SU-DHL-6 (cell line): Measurements from ENCODE around the gene ABCD1.

Experiments used
- CTCF ChIP-seq: fragments of 200-600 bp; sonication (generic); IDR thresholded peaks from one replicate; pipeline ENCODE4 v1.5.1; 2017; ENCODE audit warnings: antibody characterized with exemption, mild to moderate bottlenecking, low read length, moderate library complexity; ENCODE audit not compliant: insufficient read depth, poor library complexity, severe bottlenecking
- EZH2phosphoT487 ChIP-seq: fragments of 200-600 bp; sonication (generic), shearing (Covaris generic); conservative IDR thresholded peaks from 2 replicates; pipeline ENCODE4 v1.6.1; 2018; ENCODE audit warnings: mild to moderate bottlenecking, antibody characterized with exemption, low read length, moderate library complexity, mixed read lengths

- TF ChIP-seq CTCF = no peak
- no peak for TF ChIP-seq EZH2phosphoT487
Observed at GRCh38 chrX:153780678-153781427, 56.2 kb downstream of the ABCD1 start, which contains the start of gene SRPK3.
